ENCODE data around the gene RUNDC1.

RUNDC1 gene

GRCh38 chr17:43039646-43040045 lies 59.3 kb downstream of the RUNDC1 start:
- no peak for DNase-seq (ENCODE audit: low read depth in 4 of 4, low spot score in 1 of 4)

GRCh38 chr17:43040655-43041054 lies 60.3 kb downstream of the RUNDC1 start:
- no peak for DNase-seq (ENCODE audit: low read depth in 4 of 4, low spot score in 1 of 4)

GRCh38 chr17:43042025-43042628 lies 61.8 kb downstream of the RUNDC1 start:
- DNase-seq (ENCODE audit: low read depth in 4 of 4, low spot score in 1 of 4): no peak

All from stimulated activated CD4-positive, alpha-beta T cell treated with anti-CD3 and anti-CD28 coated beads, Interleukin-1b, Interleukin-23, amount 100 ng/mL, for 24 hours (primary cell).